Astrocyte (in vitro differentiated cells and primary cell): ENCODE results near the gene PALM3. TPM values are rescaled to one million over a fixed set of nuclear protein-coding genes. Genes with fewer than 3 reads are reported as not detected.
"Not testable (repeated sequence)": the region's sequence is repeated elsewhere in the genome, so short reads cannot be mapped to it uniquely, and the experiment has no call there.

ENCODE experiments used
- DNase-seq: peaks from one replicate; pipeline ENCODE4 v3.0.0-alpha.2; 2010; ENCODE audit warnings: low read depth
- FAIRE-seq: peaks from 2 replicates; lab custom pipeline; 2011; peaks lifted over from hg19 to GRCh38; lab: Jason Lieb, UNC
- H2AFZ ChIP-seq: 2 replicates; pipeline ENCODE4 v1.6.0; 2012; ENCODE audit warnings: low read depth, low read length, inconsistent platforms
- H3K27ac ChIP-seq: 2 replicates; pipeline ENCODE4 v1.5.1; 2011; ENCODE audit warnings: low read depth, low read length, inconsistent platforms
- H3K27me3 ChIP-seq: 2 replicates; pipeline ENCODE4 v1.6.0; 2011; ENCODE audit warnings: low read length, inconsistent platforms; ENCODE audit not compliant: insufficient read depth
- H3K36me3 ChIP-seq: 2 replicates; pipeline ENCODE4 v1.5.1; 2011; ENCODE audit warnings: low read length, inconsistent platforms; ENCODE audit not compliant: insufficient read depth
- H3K4me1 ChIP-seq: 2 replicates; pipeline ENCODE4 v1.5.1; 2011; ENCODE audit warnings: low read length, inconsistent platforms; ENCODE audit not compliant: insufficient read depth
- H3K4me2 ChIP-seq: 2 replicates; pipeline ENCODE4 v1.6.0; 2012; ENCODE audit warnings: low read length, inconsistent platforms
- H3K4me3 ChIP-seq: 2 replicates; pipeline ENCODE4 v1.5.1; 2011; ENCODE audit warnings: low read depth, mild to moderate bottlenecking, low read length, inconsistent platforms; ENCODE audit not compliant: insufficient read depth
- H3K79me2 ChIP-seq: 2 replicates; pipeline ENCODE4 v1.6.0; 2012; ENCODE audit warnings: mild to moderate bottlenecking, low read length, inconsistent platforms; ENCODE audit not compliant: insufficient read depth
- H3K9ac ChIP-seq: 2 replicates; pipeline ENCODE4 v1.6.0; 2012; ENCODE audit warnings: mild to moderate bottlenecking, low read length, inconsistent platforms
- H3K9me3 ChIP-seq: 2 replicates; pipeline ENCODE4 v1.5.1; 2012; ENCODE audit warnings: low read depth, mild to moderate bottlenecking, low read length, inconsistent platforms; ENCODE audit not compliant: insufficient read depth
- H4K20me1 ChIP-seq: 2 replicates; pipeline ENCODE4 v1.6.0; 2012; ENCODE audit warnings: low read length, inconsistent platforms; ENCODE audit not compliant: insufficient read depth
- H3K27ac Mint-ChIP-seq: one replicate; pipeline ENCODE4 v1.8.0; 2021; ENCODE audit warnings: mild to moderate bottlenecking, mixed read lengths; ENCODE audit not compliant: unreplicated experiment
- H3K27me3 Mint-ChIP-seq: one replicate; pipeline ENCODE4 v1.8.0; 2021; ENCODE audit warnings: low read depth, mixed read lengths; ENCODE audit not compliant: unreplicated experiment
- H3K36me3 Mint-ChIP-seq: one replicate; pipeline ENCODE4 v1.8.0; 2021; ENCODE audit warnings: low read depth, mixed read lengths; ENCODE audit not compliant: unreplicated experiment
- H3K4me1 Mint-ChIP-seq: one replicate; pipeline ENCODE4 v1.8.0; 2021; ENCODE audit warnings: low read depth, mixed read lengths; ENCODE audit not compliant: unreplicated experiment
- H3K4me3 Mint-ChIP-seq: one replicate; pipeline ENCODE4 v1.8.0; 2021; ENCODE audit warnings: mild to moderate bottlenecking, moderate library complexity, mixed read lengths; ENCODE audit not compliant: unreplicated experiment
- H3K9me3 Mint-ChIP-seq: one replicate; pipeline ENCODE4 v1.8.0; 2021; ENCODE audit warnings: mild to moderate bottlenecking, mixed read lengths; ENCODE audit not compliant: unreplicated experiment
- EZH2 ChIP-seq: IDR thresholded peaks from 2 replicates; pipeline ENCODE4 v1.6.1; 2012; ENCODE audit warnings: mild to moderate bottlenecking, low read length, inconsistent platforms; ENCODE audit not compliant: insufficient read depth
- total RNA-seq: library from RNA; stranded (reverse); gene quantifications from 2 replicates; pipeline ENCODE4 v1.2.1, GENCODE V29; 2021
- TF ChIP-seq, protein P1 (sequence below): IDR thresholded peaks from 2 replicates; pipeline ENCODE4 v1.5.1; 2011; ENCODE audit warnings: low read depth, mild to moderate bottlenecking, inconsistent platforms, low read length, moderate library complexity; ENCODE audit not compliant: insufficient read depth

PALM3 gene
- total RNA-seq, 1 donor from 2014 or later = 1.6 TPM

DNA sequence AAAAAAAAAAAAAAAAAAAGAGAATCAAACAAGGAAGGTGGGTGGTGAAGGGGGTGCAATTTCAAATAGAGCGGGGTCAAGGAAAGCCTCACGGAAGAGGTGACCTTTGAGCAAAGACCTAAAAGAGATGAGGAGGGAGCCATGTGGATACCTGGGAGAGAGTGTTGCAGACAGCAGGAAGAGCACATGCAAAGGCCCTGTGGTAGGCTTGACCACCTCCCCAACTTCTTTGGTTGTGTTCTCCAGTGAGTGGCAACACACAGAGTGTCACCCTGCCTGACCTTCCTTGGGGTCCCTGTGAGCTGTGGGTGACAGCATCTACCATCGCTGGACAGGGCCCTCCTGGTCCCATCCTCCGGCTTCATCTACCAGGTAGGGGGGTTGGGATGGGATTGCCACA is 11.4 kb downstream of the PALM3 start:
- H3K27me3 Mint-ChIP-seq = peaks cover 15% of the 10 kb centered on the region
- H3K27me3 ChIP-seq = no peaks in the 10 kb centered on the region
- no peaks in the 10 kb centered on the region for H3K4me1 ChIP-seq
- FAIRE-seq (no peak), DNase-seq (no peak)
- no peak overlapping the region for H2AFZ ChIP-seq
- no peak overlapping the region for H3K4me2 ChIP-seq
- no peak overlapping the region for H3K27ac Mint-ChIP-seq
- no peaks in the 10 kb centered on the region for H4K20me1 ChIP-seq
- no peaks in the 10 kb centered on the region for H3K36me3 ChIP-seq
- H3K9ac ChIP-seq = no peak overlapping the region
- H3K4me3 Mint-ChIP-seq = no peak overlapping the region
- TF ChIP-seq EZH2 = no peak
- TF ChIP-seq, protein P1, sequence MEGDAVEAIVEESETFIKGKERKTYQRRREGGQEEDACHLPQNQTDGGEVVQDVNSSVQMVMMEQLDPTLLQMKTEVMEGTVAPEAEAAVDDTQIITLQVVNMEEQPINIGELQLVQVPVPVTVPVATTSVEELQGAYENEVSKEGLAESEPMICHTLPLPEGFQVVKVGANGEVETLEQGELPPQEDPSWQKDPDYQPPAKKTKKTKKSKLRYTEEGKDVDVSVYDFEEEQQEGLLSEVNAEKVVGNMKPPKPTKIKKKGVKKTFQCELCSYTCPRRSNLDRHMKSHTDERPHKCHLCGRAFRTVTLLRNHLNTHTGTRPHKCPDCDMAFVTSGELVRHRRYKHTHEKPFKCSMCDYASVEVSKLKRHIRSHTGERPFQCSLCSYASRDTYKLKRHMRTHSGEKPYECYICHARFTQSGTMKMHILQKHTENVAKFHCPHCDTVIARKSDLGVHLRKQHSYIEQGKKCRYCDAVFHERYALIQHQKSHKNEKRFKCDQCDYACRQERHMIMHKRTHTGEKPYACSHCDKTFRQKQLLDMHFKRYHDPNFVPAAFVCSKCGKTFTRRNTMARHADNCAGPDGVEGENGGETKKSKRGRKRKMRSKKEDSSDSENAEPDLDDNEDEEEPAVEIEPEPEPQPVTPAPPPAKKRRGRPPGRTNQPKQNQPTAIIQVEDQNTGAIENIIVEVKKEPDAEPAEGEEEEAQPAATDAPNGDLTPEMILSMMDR = no peak
- H3K27ac ChIP-seq = no peak overlapping the region
- H3K9me3 ChIP-seq = peaks cover 6% of the 10 kb centered on the region
- H3K4me1 Mint-ChIP-seq = no peaks in the 10 kb centered on the region
- no peaks in the 10 kb centered on the region for H3K79me2 ChIP-seq
- no peak overlapping the region for H3K4me3 ChIP-seq
- peaks cover under 1% of the 10 kb centered on the region for H3K9me3 Mint-ChIP-seq
- H3K36me3 Mint-ChIP-seq = peaks cover 10% of the 10 kb centered on the region

GRCh38 chr19:14048443-14049153 is 13.3 kb downstream of the PALM3 start:
- H3K9me3 ChIP-seq = peaks cover 6% of the 10 kb centered on the region
- H3K36me3 ChIP-seq = no peaks in the 10 kb centered on the region
- H3K4me3 ChIP-seq = no peak overlapping the region
- no peaks in the 10 kb centered on the region for H3K4me1 Mint-ChIP-seq
- H3K4me1 ChIP-seq = no peaks in the 10 kb centered on the region
- no peaks in the 10 kb centered on the region for H4K20me1 ChIP-seq
- H3K4me3 Mint-ChIP-seq = no peak overlapping the region
- TF ChIP-seq, protein P1 = peak; percentile 68
- no peak for TF ChIP-seq EZH2
- H2AFZ ChIP-seq = no peak overlapping the region
- no peaks in the 10 kb centered on the region for H3K9me3 Mint-ChIP-seq
- H3K27ac Mint-ChIP-seq = no peak overlapping the region
- FAIRE-seq = no peak
- peaks cover 10% of the 10 kb centered on the region for H3K36me3 Mint-ChIP-seq
- H3K79me2 ChIP-seq = no peaks in the 10 kb centered on the region
- no peaks in the 10 kb centered on the region for H3K27me3 ChIP-seq
- no peak overlapping the region for H3K4me2 ChIP-seq
- H3K27me3 Mint-ChIP-seq = no peaks in the 10 kb centered on the region
- H3K9ac ChIP-seq = no peak overlapping the region
- DNase-seq = no peak
- H3K27ac ChIP-seq = no peak overlapping the region

DNA sequence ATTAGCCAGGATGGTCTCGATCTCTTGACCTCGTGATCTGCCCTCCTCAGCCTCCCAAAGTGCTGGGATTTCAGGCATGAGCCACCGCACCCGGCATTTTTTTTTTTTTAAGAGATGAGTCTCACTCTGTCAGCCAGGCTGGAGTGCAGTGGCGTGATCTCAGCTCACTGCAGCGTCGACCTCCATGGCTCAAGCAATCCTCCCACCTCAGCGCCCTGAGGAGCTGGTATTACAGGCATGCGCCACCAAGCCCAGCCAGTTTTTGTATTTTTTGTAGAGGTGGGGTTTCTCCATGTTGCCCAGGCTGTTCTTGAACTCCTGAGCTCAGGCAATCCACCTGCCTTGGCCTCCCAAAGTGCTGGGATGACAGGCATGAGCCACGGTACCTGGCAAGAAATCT is 14.0 kb downstream of the PALM3 start:
- not testable (repeated sequence) for H3K36me3 ChIP-seq, H3K9ac ChIP-seq, H3K27ac ChIP-seq, H3K4me3 Mint-ChIP-seq, DNase-seq, FAIRE-seq, H3K79me2 ChIP-seq, H3K9me3 ChIP-seq, H3K4me1 Mint-ChIP-seq, H2AFZ ChIP-seq, H3K27ac Mint-ChIP-seq, H3K27me3 Mint-ChIP-seq, H3K9me3 Mint-ChIP-seq, H3K4me2 ChIP-seq, H4K20me1 ChIP-seq, H3K27me3 ChIP-seq, H3K4me1 ChIP-seq, H3K4me3 ChIP-seq
- peaks cover 10% of the 10 kb centered on the region for H3K36me3 Mint-ChIP-seq
